Suprapubic skin (tissue), 4 donors: ENCODE measurements around the gene C11orf54. TPM values are rescaled to one million over a fixed set of nuclear protein-coding genes. Genes with fewer than 3 reads are reported as not detected.

ENCODE experiments used
- DNase-seq, 2 donors: peaks; one replicate each; pipeline ENCODE4 v3.0.0-alpha.2; 2019; ENCODE audit warnings: low spot score in 2 of 2
- H3K27ac ChIP-seq: fragments of 200-600 bp; sonication (generic); one replicate; pipeline ENCODE4 v1.5.1; 2019
- H3K27me3 ChIP-seq: fragments of 200-600 bp; sonication (generic); one replicate; pipeline ENCODE4 v1.5.1; 2019
- H3K36me3 ChIP-seq: fragments of 200-600 bp; sonication (generic); one replicate; pipeline ENCODE4 v1.5.1; 2019
- H3K4me1 ChIP-seq: fragments of 200-600 bp; sonication (generic); one replicate; pipeline ENCODE4 v1.5.1; 2019
- H3K4me3 ChIP-seq: fragments of 200-600 bp; sonication (generic); one replicate; pipeline ENCODE4 v1.5.1; 2019; ENCODE audit warnings: mild to moderate bottlenecking
- H3K9me3 ChIP-seq: fragments of 200-600 bp; sonication (generic); one replicate; pipeline ENCODE4 v1.5.1; 2019
- CTCF ChIP-seq, 2 donors: fragments of 200-600 bp in 1 of 2; fragments of 450-650 bp in 1 of 2; sonication (generic) in 1 of 2; IDR thresholded peaks; one replicate each; pipeline ENCODE4 v1.5.1; 2016 to 2019; ENCODE audit warnings: antibody characterized with exemption in 2 of 2, mild to moderate bottlenecking in 1 of 2, moderate library complexity in 1 of 2
- EP300 ChIP-seq: sonication (generic); formaldehyde crosslinking; IDR thresholded peaks from one replicate; pipeline ENCODE4 v1.6.1; 2017; ENCODE audit warnings: antibody characterized with exemption
- POLR2A ChIP-seq, 2 donors: fragments of 450-650 bp; IDR thresholded peaks; one replicate each; pipeline ENCODE4 v1.6.1; 2017; ENCODE audit warnings: antibody characterized with exemption in 2 of 2, mild to moderate bottlenecking in 2 of 2, moderate library complexity in 2 of 2
- POLR2AphosphoS5 ChIP-seq, 3 donors: sonication (generic); formaldehyde crosslinking; IDR thresholded peaks; one replicate each; pipeline ENCODE4 v1.6.1; 2017; ENCODE audit warnings: antibody characterized with exemption in 3 of 3
- WGBS: methylation state at CpG from one replicate; pipeline ENCODE4 v1.1.5; 2018; 5-methylcytosine and 5-hydroxymethylcytosine counted together
- total RNA-seq, 4 donors: library from RNA; depleted of rRNA; stranded (reverse); fragments of >200 nt; gene quantifications; one replicate each; pipeline ENCODE4 v1.1.0, GENCODE V29; 2016

Gene C11orf54
- total RNA-seq, 4 donors from 2014 or later: 19.4 to 62.1 (median 26.5) TPM

- Histone ChIP-seq H3K27me3 (no peaks in the 10 kb centered on the region), H3K36me3 (peaks cover 35% of the 10 kb centered on the region), H3K27ac (no peak overlapping the region), H3K4me3 (no peak overlapping the region), H3K9me3 (no peaks in the 10 kb centered on the region), H3K4me1 (no peaks in the 10 kb centered on the region)
- no peak for TF ChIP-seq POLR2AphosphoS5 (IDR thresholded peaks at IDR 0.05)
- no peak for TF ChIP-seq EP300
- TF ChIP-seq CTCF (IDR thresholded peaks at IDR 0.05): no peak
- no peak for TF ChIP-seq POLR2A (IDR thresholded peaks at IDR 0.05)
- 80% methylated on average over 4 of the region's 4 CpGs for whole genome bisulfite sequencing
- no peak for DNase-seq
Observed at GRCh38 chr11:93718057-93718563, 23.4 kb upstream of the C11orf54 start.

DNA sequence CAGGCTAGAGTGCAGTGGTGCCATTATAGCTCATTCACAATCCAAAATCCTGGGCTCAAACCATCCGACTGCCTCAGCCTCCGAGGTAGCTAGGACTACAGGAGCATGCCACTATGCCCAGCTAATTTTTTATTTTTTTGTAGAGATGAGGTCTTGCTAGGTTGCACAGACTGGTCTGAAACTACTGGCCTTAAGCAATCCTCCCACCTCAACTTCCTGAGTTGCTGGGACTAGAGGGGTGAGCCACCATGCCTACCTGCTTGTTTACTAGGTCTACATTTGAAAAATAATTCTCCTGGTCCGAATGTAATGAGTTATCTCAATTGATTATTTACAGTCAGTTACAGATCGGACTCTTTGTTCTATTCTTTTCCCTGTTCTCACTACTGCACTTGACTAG is 22.2 kb upstream of the C11orf54 start:
- Histone ChIP-seq H3K27ac (no peak overlapping the region), H3K27me3 (no peaks in the 10 kb centered on the region), H3K9me3 (no peaks in the 10 kb centered on the region), H3K4me3 (no peak overlapping the region), H3K4me1 (no peaks in the 10 kb centered on the region), H3K36me3 (peaks cover 43% of the 10 kb centered on the region)
- no peak for TF ChIP-seq POLR2A (IDR thresholded peaks at IDR 0.05)
- no peak for TF ChIP-seq EP300
- no peak for TF ChIP-seq POLR2AphosphoS5 (IDR thresholded peaks at IDR 0.05)
- TF ChIP-seq CTCF (IDR thresholded peaks at IDR 0.05): no peak
- DNase-seq: no peak
- WGBS: 96% methylated on average over 4 of the region's 4 CpGs

- no peak for DNase-seq
- H3K27me3 ChIP-seq: no peaks in the 10 kb centered on the region
- no peak for TF ChIP-seq CTCF (IDR thresholded peaks at IDR 0.05)
- TF ChIP-seq EP300: no peak
- no peak for TF ChIP-seq POLR2A (IDR thresholded peaks at IDR 0.05)
- TF ChIP-seq POLR2AphosphoS5 (IDR thresholded peaks at IDR 0.05): no peak
- no peak overlapping the region for H3K4me3 ChIP-seq
- H3K36me3 ChIP-seq: peaks cover 35% of the 10 kb centered on the region
- H3K27ac ChIP-seq: no peak overlapping the region
- WGBS: 91% methylated on average over 7 of the region's 7 CpGs
- no peaks in the 10 kb centered on the region for H3K4me1 ChIP-seq
- no peaks in the 10 kb centered on the region for H3K9me3 ChIP-seq
Observed at GRCh38 chr11:93720522-93720921, 20.9 kb upstream of the C11orf54 start.

DNA sequence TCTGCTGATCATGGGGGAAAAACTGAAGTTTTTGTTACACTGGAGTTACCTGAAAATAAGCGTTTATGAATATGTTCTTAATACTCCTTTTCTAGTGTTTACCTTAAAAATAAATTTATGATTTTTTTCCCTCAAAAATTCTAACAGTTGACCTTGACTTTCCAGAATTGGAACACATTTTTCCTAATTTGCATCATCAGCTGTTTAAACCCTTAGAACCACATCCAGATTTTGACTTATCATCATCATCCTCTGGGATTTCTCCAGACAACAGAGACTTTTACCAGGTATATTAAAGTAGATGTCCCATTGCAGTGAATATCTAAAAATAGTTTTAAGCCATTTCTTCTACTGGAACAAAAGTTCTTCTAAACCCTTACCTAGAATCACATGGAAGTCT is 17.4 kb upstream of the C11orf54 start:
- H3K27ac ChIP-seq: no peak overlapping the region
- H3K4me3 ChIP-seq: no peak overlapping the region
- H3K4me1 ChIP-seq: no peaks in the 10 kb centered on the region
- 93% methylated on average over 1 of the region's 1 CpG for WGBS
- H3K9me3 ChIP-seq: no peaks in the 10 kb centered on the region
- H3K36me3 ChIP-seq: peaks cover 51% of the 10 kb centered on the region
- no peak for TF ChIP-seq POLR2A (IDR thresholded peaks at IDR 0.05)
- no peak for TF ChIP-seq EP300
- no peak for TF ChIP-seq POLR2AphosphoS5 (IDR thresholded peaks at IDR 0.05)
- no peak for TF ChIP-seq CTCF (IDR thresholded peaks at IDR 0.05)
- no peak for DNase-seq
- no peaks in the 10 kb centered on the region for H3K27me3 ChIP-seq

- Histone ChIP-seq H3K4me1 (no peaks in the 10 kb centered on the region), H3K36me3 (peaks cover 88% of the 10 kb centered on the region), H3K27ac (no peak overlapping the region), H3K27me3 (no peaks in the 10 kb centered on the region), H3K9me3 (no peaks in the 10 kb centered on the region), H3K4me3 (no peak overlapping the region)
- 52% methylated on average over 4 of the region's 4 CpGs for WGBS
- TF ChIP-seq POLR2A (IDR thresholded peaks at IDR 0.05) (no peak), POLR2AphosphoS5 (IDR thresholded peaks at IDR 0.05) (no peak), EP300 (no peak), CTCF (IDR thresholded peaks at IDR 0.05) (no peak)
- no peak for DNase-seq
Observed at GRCh38 chr11:93727985-93728791, 13.3 kb upstream of the C11orf54 start.
